Loucy (cell line): ENCODE data around the gene PIGT.

Experiments used
- H2AFZ ChIP-seq: fragments of 200-600 bp; sonication (generic); 2 replicates; pipeline ENCODE4 v1.6.0; 2016; ENCODE audit warnings: antibody characterized with exemption, mild to moderate bottlenecking, low read length, moderate library complexity
- H3F3A ChIP-seq: fragments of 200-600 bp; 2 replicates; pipeline ENCODE4 v1.6.0; 2016; ENCODE audit warnings: antibody characterized with exemption, low read depth, mild to moderate bottlenecking
- H3K27me3 ChIP-seq: fragments of 200-600 bp; sonication (generic); 2 replicates; pipeline ENCODE4 v1.6.1; 2014; ENCODE audit warnings: low read length, mild to moderate bottlenecking; ENCODE audit not compliant: insufficient read depth, poor library complexity, severe bottlenecking
- H3K36me3 ChIP-seq: fragments of 200-600 bp; sonication (generic); 2 replicates; pipeline ENCODE4 v1.6.1; 2016; ENCODE audit warnings: low read length; ENCODE audit not compliant: insufficient read depth
- H3K4me1 ChIP-seq: fragments of 200-600 bp; sonication (generic); 2 replicates; pipeline ENCODE4 v1.5.1; 2014; ENCODE audit warnings: low read length, mild to moderate bottlenecking; ENCODE audit not compliant: insufficient read depth, poor library complexity, severe bottlenecking
- H3K4me2 ChIP-seq: fragments of 200-600 bp; sonication (generic); 2 replicates; pipeline ENCODE4 v1.6.0; 2014; ENCODE audit warnings: antibody characterized with exemption, low read length, low read depth, mild to moderate bottlenecking; ENCODE audit not compliant: poor library complexity, severe bottlenecking
- H3K4me3 ChIP-seq: fragments of 200-600 bp; sonication (generic); 2 replicates; pipeline ENCODE4 v1.5.1; 2014; ENCODE audit warnings: low read length, mild to moderate bottlenecking, mixed read lengths; ENCODE audit not compliant: poor library complexity, severe bottlenecking
- H3K79me2 ChIP-seq: fragments of 200-600 bp; sonication (generic); 2 replicates; pipeline ENCODE4 v1.6.1; 2014; ENCODE audit warnings: low read length; ENCODE audit not compliant: insufficient read depth
- H3K9ac ChIP-seq: fragments of 200-600 bp; sonication (generic); 2 replicates; pipeline ENCODE4 v1.6.0; 2014; ENCODE audit warnings: mild to moderate bottlenecking, low read depth, low read length, moderate library complexity; ENCODE audit not compliant: poor library complexity, severe bottlenecking
- H3K9me2 ChIP-seq: fragments of 200-600 bp; sonication (generic); replicated peaks from 2 replicates; pipeline ENCODE4 v1.6.1; 2016; ENCODE audit warnings: low read depth, low read length, mixed read lengths
- H3K9me3 ChIP-seq: fragments of 200-600 bp; sonication (generic); 2 replicates; pipeline ENCODE4 v1.6.1; 2014; ENCODE audit warnings: mild to moderate bottlenecking, antibody characterized with exemption, low read length, low read depth; ENCODE audit not compliant: insufficient read depth
- H4K20me1 ChIP-seq: fragments of 200-600 bp; sonication (generic); 2 replicates; pipeline ENCODE4 v1.6.0; 2014; ENCODE audit warnings: antibody characterized with exemption, low read length, mild to moderate bottlenecking; ENCODE audit not compliant: insufficient read depth, poor library complexity, severe bottlenecking
- CTCF ChIP-seq: fragments of 200-600 bp; sonication (generic); conservative IDR thresholded peaks from 2 replicates; pipeline ENCODE4 v1.5.1; 2014; ENCODE audit warnings: mild to moderate bottlenecking, antibody characterized with exemption, low read length
- EZH2phosphoT487 ChIP-seq: fragments of 200-600 bp; IDR thresholded peaks from 2 replicates; pipeline ENCODE4 v1.6.1; 2018; ENCODE audit warnings: antibody characterized with exemption, mild to moderate bottlenecking, moderate library complexity, borderline replicate concordance

The PIGT gene

GRCh38 chr20:45450097-45450818 lies 34.3 kb downstream of the PIGT start:
- TF ChIP-seq EZH2phosphoT487 (no peak), CTCF (peak; percentile 81)
- Histone ChIP-seq H2AFZ (no peak overlapping the region), H3K4me1 (peaks cover 10% of the 10 kb centered on the region), H3K4me3 (no peak overlapping the region), H3K27me3 (no peaks in the 10 kb centered on the region), H4K20me1 (no peaks in the 10 kb centered on the region), H3F3A (no peaks in the 10 kb centered on the region), H3K36me3 (no peaks in the 10 kb centered on the region), H3K4me2 (no peak overlapping the region), H3K9me2 (no peaks in the 10 kb centered on the region), H3K9me3 (no peaks in the 10 kb centered on the region), H3K79me2 (no peaks in the 10 kb centered on the region), H3K9ac (no peak overlapping the region)

- Histone ChIP-seq H3K4me1 (no peaks in the 10 kb centered on the region), H3K36me3 (no peaks in the 10 kb centered on the region), H3K4me3 (no peak overlapping the region), H3F3A (no peaks in the 10 kb centered on the region), H4K20me1 (no peaks in the 10 kb centered on the region), H3K27me3 (no peaks in the 10 kb centered on the region), H3K9me2 (no peaks in the 10 kb centered on the region), H3K79me2 (no peaks in the 10 kb centered on the region), H2AFZ (no peak overlapping the region), H3K9me3 (no peaks in the 10 kb centered on the region), H3K9ac (no peak overlapping the region), H3K4me2 (no peak overlapping the region)
- TF ChIP-seq CTCF (no peak), EZH2phosphoT487 (no peak)
Measured at GRCh38 chr20:45452238-45452637, 36.3 kb downstream of the PIGT start.

GRCh38 chr20:45452772-45453691 lies 37.1 kb downstream of the PIGT start:
- Histone ChIP-seq H3K9ac (no peak overlapping the region), H3F3A (no peaks in the 10 kb centered on the region), H3K4me2 (no peak overlapping the region), H4K20me1 (no peaks in the 10 kb centered on the region), H2AFZ (no peak overlapping the region), H3K9me2 (no peaks in the 10 kb centered on the region), H3K9me3 (no peaks in the 10 kb centered on the region), H3K4me3 (no peak overlapping the region), H3K79me2 (no peaks in the 10 kb centered on the region), H3K36me3 (no peaks in the 10 kb centered on the region), H3K4me1 (no peaks in the 10 kb centered on the region), H3K27me3 (no peaks in the 10 kb centered on the region)
- TF ChIP-seq CTCF (no peak), EZH2phosphoT487 (no peak)
